OCI-LY1 (cell line): ENCODE measurements around the gene MRPL58.

Experiments used
- CTCF ChIP-seq: fragments of 200-600 bp; sonication (generic), shearing (Covaris generic); IDR thresholded peaks from 2 replicates; pipeline ENCODE4 v1.5.1; 2017; ENCODE audit warnings: mild to moderate bottlenecking, antibody characterized with exemption, low read length, moderate library complexity, mixed read lengths
- EZH2 ChIP-seq: fragments of 200-600 bp; sonication (generic), shearing (Covaris generic); IDR thresholded peaks from 2 replicates; pipeline ENCODE4 v1.8.0; 2017; ENCODE audit warnings: borderline replicate concordance, mixed run types, mild to moderate bottlenecking, antibody characterized with exemption, low read length, moderate library complexity, mixed read lengths

- TF ChIP-seq CTCF (no peak), EZH2 (no peak)
These were observed 47.4 kb upstream of the MRPL58 start for GRCh38 chr17:74964988-74965622.
